Kasumi-1 (cell line): Measurements from ENCODE around the gene LRRC1.

Experiments used
- DNase-seq, 2 experiments: peaks; one replicate each; lab custom pipeline; 2025; lab: John Stamatoyannopoulos, UW

The LRRC1 gene

GRCh38 chr6:53815381-53816119, 20.7 kb downstream of the LRRC1 start:
- no peak for DNase-seq

GRCh38 chr6:53818858-53819609, 24.2 kb downstream of the LRRC1 start:
- DNase-seq = no peak

- DNase-seq = no peak
Measured at GRCh38 chr6:53822401-53823125, 27.8 kb downstream of the LRRC1 start.

- DNase-seq = no peak
Measured at GRCh38 chr6:53824714-53825113, 29.9 kb downstream of the LRRC1 start.

- no peak for DNase-seq
Measured at GRCh38 chr6:53825532-53826321, 30.9 kb downstream of the LRRC1 start.

- no peak for DNase-seq
Measured at GRCh38 chr6:53827531-53827930, 32.7 kb downstream of the LRRC1 start.

GRCh38 chr6:53828215-53828614, 33.4 kb downstream of the LRRC1 start:
- no peak for DNase-seq

- no peak for DNase-seq
Measured at GRCh38 chr6:53828966-53829697, 34.3 kb downstream of the LRRC1 start.

- DNase-seq = no peak
Measured at GRCh38 chr6:53829698-53830221, 35.0 kb downstream of the LRRC1 start.

- no peak for DNase-seq
Measured at GRCh38 chr6:53830366-53830765, 35.6 kb downstream of the LRRC1 start.

- DNase-seq = no peak
Measured at GRCh38 chr6:53831081-53831869, 36.5 kb downstream of the LRRC1 start.

- no peak for DNase-seq
Measured at GRCh38 chr6:53831936-53832660, 37.3 kb downstream of the LRRC1 start.

- no peak for DNase-seq
Measured at GRCh38 chr6:53833155-53833554, 38.4 kb downstream of the LRRC1 start.

- no peak for DNase-seq
Measured at GRCh38 chr6:53834132-53834531, 39.3 kb downstream of the LRRC1 start.

- DNase-seq = no peak
Measured at GRCh38 chr6:53837865-53838769, 43.3 kb downstream of the LRRC1 start.

- DNase-seq = no peak
Measured at GRCh38 chr6:53840027-53840426, 45.2 kb downstream of the LRRC1 start.

- no peak for DNase-seq
Measured at GRCh38 chr6:53845280-53846195, 50.7 kb downstream of the LRRC1 start.
